Endometrium (tissue), 2 donors: ENCODE data around the gene OR1I1.
"Not testable (repeated sequence)": the region's sequence is repeated elsewhere in the genome, so short reads cannot be mapped to it uniquely, and the experiment has no call there.

Experiments
- FAIRE-seq: peaks from 2 replicates; lab custom pipeline; 2012; peaks lifted over from hg19 to GRCh38; lab: Jason Lieb, UNC
- donor health status: control.
- donor health status: control.

The OR1I1 gene, protein sequence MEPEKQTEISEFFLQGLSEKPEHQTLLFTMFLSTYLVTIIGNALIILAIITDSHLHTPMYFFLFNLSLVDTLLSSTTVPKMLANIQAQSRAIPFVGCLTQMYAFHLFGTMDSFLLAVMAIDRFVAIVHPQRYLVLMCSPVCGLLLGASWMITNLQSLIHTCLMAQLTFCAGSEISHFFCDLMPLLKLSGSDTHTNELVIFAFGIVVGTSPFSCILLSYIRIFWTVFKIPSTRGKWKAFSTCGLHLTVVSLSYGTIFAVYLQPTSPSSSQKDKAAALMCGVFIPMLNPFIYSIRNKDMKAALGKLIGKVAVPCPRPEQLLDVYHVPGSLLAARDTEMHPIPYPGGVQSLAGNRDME

DNA sequence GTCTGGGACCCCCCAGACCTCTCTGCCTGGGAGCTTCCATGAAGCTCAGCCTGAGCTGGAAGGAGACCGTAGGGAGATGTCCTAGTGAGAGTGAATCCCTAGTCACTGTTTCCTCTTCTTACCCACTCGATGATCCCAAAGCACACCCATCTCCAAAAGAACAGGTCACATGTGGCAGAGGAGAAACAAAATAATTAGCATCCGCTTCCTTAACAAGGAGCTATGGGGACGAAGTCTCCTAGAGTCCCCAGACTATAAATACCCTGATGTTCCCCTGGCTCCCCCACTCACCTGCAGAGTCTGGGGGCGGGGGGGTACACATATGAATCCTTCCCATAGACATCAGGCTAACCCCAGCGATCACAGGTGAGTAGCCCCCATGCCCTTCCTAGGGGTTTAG lies at the start of gene OR1I1:
Gene OR1I1 (plus strand): TSS at position 301 of the 400 bp plus-strand sequence. CDS start 4,855 bp downstream, outside the sequence.
- FAIRE-seq, result no peak

DNA sequence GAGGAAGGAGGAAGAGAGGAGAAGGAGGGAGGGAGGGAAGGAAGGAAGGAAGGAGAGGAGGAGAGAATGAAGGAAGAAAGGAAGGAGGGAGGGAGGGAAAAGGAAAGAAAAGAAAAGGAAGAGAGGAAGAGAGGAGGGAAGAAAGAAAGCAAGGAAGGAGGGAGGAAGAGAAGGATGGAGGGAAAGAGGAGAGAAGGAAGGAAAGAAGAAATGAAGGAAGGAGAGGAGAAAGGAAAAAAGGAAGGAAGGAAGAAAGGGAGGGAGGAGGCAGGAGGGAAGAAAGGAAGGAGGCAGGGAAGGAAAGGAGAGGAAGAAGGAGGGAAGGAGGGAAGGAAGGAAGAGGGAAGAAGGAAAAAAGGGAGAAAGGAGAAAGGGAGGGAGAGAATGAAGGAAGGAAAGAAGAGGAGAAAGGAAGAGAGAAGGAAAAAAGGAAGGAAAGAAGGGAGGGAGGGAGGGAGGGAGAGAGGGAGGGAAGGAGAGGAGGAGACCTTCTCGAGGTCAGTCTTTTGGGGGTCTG lies 46.2 kb upstream of the OR1I1 start:
- no peak for FAIRE-seq

DNA sequence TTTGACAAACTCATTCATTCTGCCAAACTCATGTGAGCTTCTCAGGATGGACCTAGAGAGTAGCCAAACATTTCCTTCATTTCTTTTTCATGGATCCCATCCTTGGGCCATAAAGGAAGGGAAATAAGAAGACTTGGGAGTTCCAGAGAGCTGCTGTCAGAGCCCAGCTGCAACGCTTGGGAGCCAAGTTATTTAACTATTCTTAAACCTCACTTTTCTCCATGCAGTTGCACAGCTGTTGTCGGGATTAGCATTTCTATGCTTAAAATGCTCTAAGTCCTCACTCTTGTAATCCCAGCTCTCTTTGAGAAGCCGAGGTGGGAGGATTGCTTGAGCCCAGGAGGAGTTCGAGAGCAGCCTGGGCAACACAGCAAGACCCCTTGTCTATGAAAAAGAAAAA lies 44.4 kb upstream of the OR1I1 start:
- no peak for FAIRE-seq

DNA sequence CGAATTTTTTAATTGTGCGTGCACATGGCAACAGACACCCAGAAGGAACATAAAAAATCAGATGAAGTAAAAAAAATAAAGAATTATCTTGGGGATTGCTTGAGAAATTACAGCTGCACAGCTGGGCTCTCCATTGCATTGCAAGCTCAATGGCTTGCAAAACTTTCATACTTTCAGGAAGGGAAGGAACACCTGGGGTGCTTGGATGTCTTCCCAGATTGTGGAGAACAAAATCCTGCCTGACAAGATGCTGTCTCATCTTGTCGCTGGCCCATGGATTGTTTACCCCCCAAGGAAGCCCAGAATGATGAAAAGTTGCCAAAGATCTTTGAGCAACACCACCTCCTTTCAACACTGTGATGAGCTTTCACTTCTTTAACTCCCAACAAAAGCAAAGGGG lies 43.7 kb upstream of the OR1I1 start:
- no peak for FAIRE-seq

DNA sequence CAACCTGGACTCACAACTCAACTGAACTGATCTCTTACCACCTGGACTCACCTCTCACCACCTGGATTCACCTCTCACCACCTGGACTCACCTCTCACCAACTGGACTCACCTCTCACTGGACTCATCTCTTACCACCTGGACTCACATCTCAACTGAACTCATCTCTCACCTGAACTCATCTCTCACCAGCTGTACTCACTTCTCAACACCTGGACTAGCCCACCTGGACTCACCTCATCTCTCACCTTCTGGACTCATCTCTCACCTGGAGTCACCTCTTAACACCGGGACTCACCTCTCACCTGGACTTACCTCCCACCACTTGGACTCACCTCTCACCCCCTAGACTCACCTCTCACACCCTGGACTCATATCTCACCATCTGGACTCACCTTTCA lies 40.0 kb upstream of the OR1I1 start:
- FAIRE-seq, result no peak

DNA sequence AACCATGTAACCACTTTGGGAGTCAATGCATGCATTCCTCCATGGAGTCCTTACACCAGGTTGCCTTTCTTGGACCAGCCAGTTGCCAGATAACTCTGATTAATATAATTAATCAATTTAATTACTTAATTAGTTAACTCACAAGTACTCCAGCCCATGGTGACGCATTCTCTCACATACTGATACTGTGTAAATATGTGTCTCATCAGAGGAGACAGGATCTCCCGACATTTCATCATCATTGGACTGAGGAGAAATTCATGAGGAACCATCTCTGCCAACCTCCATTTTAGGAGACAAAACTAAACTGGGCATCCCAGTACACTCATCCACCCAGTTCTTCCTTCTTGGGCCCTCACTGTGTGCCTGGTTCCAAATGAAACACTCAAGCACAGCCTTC lies 39.2 kb upstream of the OR1I1 start:
- FAIRE-seq, result no peak

DNA sequence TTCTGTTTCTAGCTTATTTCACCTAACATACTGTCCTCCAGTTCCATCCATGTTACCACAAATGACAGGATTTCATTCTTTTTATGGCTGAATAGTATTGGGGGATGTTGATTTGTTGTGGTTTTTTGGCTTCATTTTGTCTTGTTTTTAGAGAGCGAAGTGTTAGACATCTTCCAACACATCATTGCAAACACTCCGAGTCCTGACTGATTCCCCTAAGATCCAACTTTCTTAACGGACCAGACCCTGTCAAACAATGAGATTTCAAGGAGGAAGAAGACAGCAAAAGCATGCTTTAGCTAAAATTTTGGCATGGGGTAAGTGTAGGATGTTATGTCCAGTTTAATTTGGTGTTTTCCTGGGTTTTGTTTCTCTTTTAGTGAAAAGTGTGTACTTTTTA lies 36.5 kb upstream of the OR1I1 start:
- no peak for FAIRE-seq

DNA sequence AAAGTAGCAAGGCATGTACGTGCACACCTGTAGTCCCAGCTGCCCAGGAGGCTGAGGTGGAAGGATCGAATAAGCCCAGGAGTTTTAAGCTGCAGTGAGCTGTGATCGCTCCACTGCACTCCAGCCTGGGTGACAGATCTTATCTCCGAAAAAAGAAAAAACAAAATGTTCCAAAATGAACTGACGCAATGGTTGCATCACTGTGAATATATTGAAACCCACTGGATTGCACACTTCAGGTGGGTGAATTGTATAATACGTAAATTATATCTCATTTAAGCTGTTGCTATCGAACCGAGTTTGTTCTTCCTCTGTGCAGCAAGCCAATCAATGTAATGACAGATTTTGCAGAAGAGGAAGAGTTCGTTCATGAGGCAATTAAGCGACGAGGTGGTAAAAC lies 34.3 kb upstream of the OR1I1 start:
- no peak for FAIRE-seq

DNA sequence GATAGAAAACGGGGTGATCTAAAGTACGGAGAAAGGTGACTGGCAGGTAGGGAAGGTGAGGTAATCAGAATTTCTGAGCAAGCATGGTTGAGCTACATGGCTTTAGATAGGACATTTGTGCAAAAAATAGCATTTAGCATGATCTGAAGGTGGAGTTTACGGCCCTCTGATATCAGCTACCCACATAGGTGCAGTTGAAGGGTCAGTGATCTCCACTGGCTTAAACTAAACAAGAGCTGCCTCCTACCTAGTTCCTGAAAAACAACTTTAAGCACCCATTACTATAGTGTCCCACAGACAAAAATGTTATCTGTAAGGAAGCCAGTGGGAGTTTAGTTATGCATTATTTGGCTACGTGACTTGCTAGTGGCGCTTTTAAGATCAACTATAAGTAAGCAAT lies 33.9 kb upstream of the OR1I1 start:
- FAIRE-seq, result no peak

DNA sequence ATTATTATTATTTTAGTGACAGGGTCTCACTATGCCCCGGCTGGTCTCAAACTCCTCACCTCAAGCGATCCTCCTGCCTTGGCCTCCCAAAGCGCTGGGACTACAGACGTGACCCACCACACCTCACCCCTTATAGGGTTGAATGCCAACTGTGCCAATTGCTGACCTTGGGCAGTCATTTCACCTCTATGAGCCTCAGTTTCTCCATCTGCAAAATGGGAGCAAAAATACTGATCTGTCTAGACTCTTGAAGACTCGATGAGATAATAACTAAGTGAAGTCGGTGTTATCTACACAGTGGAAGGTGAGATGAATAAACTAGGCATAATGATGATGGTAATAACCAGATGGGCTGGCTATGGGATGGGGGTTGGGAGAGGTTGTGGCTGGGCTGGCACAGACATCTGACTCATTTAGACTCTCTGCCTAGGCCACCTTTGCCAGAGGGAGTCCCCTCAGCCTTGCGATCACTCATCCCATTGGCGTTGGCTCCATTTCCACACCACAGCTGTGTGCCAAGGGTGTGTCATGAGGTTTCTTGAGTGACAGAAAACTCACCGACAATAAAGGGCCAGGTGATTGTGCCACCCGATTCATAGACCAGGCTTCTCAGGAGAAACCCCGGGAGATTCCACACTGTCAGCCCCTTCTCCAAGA lies 33.0 kb upstream of the OR1I1 start, which contains the start of gene CASP14:
Gene CASP14 (plus strand): TSS at position 596 of the 657 bp plus-strand sequence. CDS start 2,772 bp downstream, outside the sequence.
- FAIRE-seq, result no peak

DNA sequence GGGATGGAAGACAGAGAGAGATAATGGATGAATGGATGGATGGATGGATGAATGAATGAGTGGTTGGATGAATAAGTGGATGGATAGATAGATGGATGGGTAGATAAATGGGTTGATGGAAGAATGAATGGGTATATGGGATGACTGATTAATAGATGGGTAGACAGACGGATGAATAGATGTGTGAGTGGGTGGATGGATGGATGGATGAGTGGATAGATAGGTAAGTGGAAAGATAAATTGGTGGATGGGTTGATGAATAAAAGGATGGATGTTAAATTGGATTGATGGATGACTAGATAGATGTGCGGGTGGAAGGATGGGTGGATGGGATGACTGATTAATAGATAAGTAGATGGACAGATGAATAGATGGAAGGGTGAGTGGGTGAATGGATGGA lies 31.4 kb upstream of the OR1I1 start:
- FAIRE-seq, result no peak

DNA sequence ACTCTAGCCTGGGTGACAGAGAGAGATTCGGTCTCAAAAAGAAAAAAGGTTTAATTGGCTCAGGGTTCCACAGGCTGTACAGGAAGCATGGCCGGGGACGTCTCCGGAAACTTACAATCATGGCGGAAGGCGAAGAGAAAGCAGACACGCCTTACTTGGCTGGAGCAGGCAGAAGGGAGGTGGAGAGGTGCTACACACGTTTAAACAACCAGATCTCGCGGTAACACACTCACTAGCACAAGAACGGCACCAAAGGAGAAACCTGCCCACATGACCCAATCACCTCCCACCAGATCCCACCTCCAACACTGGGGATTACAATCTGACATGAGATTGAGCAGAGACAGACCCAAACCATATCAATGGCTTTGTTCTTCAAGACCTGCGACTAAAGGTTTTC lies 20.0 kb upstream of the OR1I1 start:
- no peak for FAIRE-seq

DNA sequence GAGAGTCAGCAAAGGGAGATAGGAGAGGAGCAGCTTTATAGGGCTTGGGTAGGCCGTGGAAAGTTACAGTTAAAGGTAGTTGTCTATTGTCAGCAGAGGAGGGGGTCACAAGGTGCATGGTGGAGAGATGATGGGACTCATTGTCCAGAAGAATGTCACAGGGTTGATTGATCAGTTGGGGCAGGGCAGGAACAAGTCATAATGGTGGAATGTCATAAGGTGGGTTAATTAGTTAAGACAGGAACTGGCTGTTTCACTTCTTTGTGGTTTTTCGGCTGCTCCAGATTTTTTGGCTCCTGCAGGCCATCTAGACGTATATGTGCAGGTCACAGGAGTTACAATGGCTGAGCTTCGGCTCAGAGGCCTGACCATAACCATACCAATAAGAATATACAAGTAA lies 11.6 kb upstream of the OR1I1 start:
- not testable (repeated sequence) for FAIRE-seq

DNA sequence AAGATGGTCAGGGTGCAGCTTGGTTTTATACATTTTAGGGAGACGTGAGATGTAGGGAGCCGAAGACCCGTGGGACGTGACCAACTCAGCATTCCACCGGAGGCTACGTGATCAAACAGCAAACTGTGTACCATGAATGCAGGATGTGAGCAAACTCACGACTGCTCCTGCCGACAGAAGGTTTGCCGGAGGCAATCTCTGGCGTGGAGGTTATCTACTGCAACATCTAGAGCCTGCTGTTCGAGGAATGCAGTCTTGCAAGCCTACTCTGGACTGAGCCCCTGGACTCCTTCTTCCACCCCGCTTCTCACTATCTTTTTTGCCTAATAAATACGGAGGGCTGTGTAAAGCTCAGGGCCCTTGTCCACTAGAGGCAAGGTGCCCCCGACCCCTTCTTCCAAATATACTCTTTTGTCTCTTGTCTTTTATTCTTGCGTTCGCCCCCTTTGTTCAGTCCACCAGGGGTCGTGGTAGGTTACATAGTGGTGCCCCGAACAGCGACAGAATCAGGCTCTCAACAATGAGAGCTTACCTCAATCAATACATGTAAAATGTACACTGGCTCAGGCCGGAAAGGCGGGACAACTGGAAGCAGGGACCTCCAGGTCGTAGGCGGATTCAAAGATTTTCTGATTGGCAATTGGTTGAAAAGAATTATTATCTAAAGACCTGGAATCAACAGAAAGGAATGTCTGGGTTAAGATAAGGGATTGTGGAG lies 8.9 kb upstream of the OR1I1 start:
- FAIRE-seq, result no peak

DNA sequence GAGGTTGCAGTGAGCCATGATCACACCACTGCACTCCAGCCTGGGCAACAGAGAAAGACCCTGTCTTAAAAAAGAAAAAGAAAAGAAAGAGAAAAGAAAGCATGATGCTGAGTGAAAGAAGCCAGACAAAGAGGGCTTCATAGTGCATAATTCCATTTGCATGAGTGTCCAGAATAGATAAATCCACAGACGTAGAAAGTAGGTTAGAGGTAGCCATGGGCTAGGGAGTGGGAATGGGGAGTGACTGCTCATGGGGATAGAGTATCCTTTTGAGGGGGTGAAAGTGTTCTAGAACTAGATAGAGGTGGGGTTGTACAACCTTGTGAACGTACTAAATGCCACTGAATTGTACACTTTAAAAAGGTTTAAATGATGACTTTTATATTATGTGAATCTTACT lies 7.6 kb upstream of the OR1I1 start:
- FAIRE-seq, result no peak

DNA sequence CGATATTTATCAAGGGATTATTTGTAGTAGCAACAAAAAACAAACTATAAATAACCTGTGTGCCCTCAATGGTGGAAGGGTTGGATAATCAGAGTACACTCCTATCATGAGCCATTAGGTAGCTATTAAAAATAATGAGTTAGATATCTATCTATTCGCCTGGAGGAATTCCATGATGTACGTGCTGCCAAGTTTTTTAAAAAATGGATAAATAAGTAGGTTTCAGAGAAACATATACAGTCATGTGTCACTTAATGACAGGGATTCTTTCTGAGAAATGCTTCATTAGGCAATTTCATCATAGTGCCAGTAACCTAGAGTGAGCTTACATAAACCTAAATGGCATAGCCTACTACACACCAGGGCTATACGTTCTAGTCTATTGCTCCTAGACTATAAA lies 6.2 kb upstream of the OR1I1 start:
- no peak for FAIRE-seq

DNA sequence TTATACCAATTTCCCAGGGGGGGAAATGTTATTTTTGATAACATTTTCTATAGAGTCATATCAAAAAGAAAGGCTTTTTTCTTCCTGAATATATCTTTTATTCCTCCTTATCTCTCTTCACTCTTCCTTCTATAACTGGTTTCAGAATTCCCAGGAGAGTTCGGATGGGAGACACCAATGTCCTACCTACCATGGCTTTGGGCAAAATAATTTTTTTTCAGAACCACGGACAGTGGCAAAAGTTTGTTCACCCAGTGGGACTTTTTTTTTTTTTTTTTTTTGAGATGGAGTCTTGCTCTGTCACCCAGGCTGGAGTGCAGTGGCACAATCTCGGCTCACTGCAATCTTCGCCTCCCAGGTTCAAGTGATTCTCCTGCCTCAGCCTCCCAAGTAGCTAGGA lies 2.0 kb upstream of the OR1I1 start:
- FAIRE-seq, result not testable (repeated sequence)

DNA sequence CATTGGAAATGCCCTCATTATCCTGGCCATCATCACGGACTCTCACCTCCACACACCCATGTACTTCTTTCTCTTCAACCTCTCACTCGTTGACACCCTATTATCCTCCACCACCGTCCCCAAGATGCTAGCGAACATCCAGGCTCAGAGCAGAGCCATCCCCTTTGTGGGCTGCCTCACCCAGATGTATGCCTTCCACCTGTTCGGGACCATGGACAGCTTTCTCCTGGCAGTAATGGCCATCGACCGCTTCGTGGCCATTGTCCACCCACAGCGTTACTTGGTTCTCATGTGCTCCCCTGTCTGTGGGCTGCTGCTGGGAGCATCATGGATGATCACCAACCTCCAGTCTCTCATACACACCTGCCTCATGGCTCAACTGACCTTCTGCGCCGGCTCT lies 5.2 kb downstream of the OR1I1 start:
- no peak for FAIRE-seq

DNA sequence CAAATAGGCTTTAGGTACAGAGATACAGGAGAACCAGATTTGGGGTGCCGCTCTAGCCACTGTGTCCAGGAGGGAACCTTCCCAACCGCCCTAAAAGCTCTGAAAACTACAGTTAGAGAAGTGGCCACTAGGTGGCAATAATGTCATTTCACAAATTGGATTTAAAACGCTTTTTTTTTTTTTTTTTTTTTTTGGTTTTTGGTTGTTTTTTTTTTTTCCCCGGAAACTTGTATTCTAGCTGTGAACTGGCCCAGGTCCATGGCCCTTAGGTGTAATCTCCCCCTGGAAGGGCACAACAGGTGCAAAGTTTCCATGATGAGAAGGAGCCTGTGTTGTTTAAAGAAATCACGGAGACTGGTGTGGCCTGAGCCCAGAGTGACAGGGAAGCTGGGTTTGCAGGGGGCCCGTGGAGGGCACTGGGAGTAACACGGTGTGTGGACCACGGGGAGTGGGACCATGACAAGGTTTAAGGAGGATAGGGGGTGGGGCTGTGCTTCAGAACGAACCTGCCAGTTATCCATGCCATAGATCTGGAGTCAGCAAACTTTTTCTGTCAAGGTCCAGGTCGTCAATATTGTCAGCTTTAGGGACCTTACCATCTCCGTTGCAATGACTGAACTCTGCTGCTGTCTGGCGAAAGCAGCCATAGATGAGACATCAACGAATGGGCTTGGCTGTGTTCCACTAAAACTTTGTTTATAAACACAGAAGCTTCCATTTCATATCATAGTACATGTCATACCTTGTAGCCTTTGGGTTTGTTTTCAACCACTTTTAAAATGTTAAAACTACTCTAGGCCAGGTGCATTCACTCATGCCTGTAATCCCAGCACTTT lies 10.1 kb downstream of the OR1I1 start:
- FAIRE-seq, result peak; percentile 68

DNA sequence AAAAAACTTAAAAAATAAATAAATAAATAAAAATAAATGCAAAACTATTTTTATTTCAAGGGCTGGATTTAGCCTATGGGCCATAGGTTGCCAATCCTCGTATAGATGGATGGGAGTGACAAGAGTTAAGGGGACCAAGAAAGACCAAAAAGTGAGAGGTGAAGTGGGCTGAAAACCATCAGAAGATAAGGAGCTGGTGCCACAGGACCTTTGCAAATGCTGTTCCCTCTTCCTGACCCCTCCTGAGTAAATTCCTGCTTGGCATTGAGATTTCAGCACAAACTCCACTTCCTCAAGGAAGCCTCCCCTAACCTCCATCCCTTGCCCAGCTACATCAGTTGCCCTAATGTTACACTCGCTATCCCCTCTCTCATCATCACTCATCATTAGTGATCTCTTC lies 11.0 kb downstream of the OR1I1 start:
- no peak for FAIRE-seq

DNA sequence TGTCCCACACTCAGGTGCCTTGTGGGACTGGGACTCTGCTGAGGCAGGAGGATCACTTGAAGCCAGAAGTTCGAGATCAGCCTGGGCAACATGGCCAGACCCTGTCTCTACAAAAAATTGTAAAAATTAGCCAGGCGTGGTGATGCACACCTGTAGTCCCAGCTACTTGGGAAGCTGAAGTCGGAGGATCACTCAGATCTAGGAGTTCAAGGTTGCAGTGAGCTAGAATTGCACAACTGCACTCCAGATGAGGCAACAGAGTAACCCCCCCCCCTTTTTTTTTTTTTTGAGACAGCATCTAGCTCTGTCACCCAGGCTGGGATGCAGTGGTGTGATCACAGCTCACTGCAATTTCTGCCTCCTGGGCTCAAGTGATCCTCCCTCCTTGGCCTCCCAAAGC lies 14.2 kb downstream of the OR1I1 start:
- FAIRE-seq, result no peak

DNA sequence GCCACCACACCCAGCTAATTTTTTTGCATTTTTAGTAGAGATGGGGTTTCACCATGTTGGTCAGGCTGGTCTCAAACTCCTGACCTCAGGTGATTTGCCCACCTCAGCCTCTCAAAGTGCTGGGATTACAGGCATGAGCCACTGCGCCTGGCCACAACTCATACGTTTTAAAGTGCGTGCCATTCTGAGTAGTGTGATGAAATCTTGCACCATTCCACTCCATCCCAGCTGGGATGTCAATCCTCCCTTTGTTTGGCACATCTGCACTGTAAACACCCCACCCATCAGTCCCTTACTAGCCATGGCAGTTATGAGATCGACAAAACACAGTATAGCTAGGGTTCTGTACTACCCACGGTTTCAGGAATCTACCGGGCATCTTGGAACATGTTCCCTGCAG lies 16.0 kb downstream of the OR1I1 start:
- not testable (repeated sequence) for FAIRE-seq
